NCI-H524 treated with DMSO at 0.1 percent for 48 hours (cell line): ENCODE results near the gene MYO15B.

Source experiments
- DNase-seq: peaks from one replicate; lab custom pipeline; 2025; lab: John Stamatoyannopoulos, UW

The MYO15B gene

GRCh38 chr17:75587675-75588595, at the start of gene MYO15B:
Gene MYO15B (plus strand): TSS chr17:75587800. CDS start chr17:75588058, 258 bp downstream.
- peak; percentile 17 for DNase-seq

- no peak for DNase-seq
These were observed 47.5 kb upstream of the MYO15B start for GRCh38 chr17:75539967-75540729.

- no peak for DNase-seq
These were observed 46.6 kb upstream of the MYO15B start for GRCh38 chr17:75540923-75541503.

GRCh38 chr17:75542229-75542628, 45.4 kb upstream of the MYO15B start:
- DNase-seq, result no peak

- DNase-seq, result no peak
These were observed 44.8 kb upstream of the MYO15B start for GRCh38 chr17:75542728-75543336.

- DNase-seq, result no peak
These were observed 43.4 kb upstream of the MYO15B start for GRCh38 chr17:75544250-75544649.

GRCh38 chr17:75546181-75546580, 41.4 kb upstream of the MYO15B start:
- no peak for DNase-seq

GRCh38 chr17:75547091-75547490, 40.5 kb upstream of the MYO15B start:
- no peak for DNase-seq

GRCh38 chr17:75548813-75549212, 38.8 kb upstream of the MYO15B start:
- DNase-seq, result no peak

- DNase-seq, result no peak
These were observed 38.1 kb upstream of the MYO15B start for GRCh38 chr17:75549246-75550138.

GRCh38 chr17:75550139-75550465, 37.5 kb upstream of the MYO15B start:
- DNase-seq, result no peak

GRCh38 chr17:75551266-75551665, 36.3 kb upstream of the MYO15B start:
- DNase-seq, result no peak

- no peak for DNase-seq
These were observed 34.9 kb upstream of the MYO15B start for GRCh38 chr17:75552425-75553294.

GRCh38 chr17:75553295-75554110, 34.1 kb upstream of the MYO15B start:
- DNase-seq, result no peak

- DNase-seq, result no peak
These were observed 31.9 kb upstream of the MYO15B start for GRCh38 chr17:75555679-75556153.

- DNase-seq, result no peak
These were observed 30.3 kb upstream of the MYO15B start for GRCh38 chr17:75557075-75557851.

GRCh38 chr17:75557852-75558665, 29.5 kb upstream of the MYO15B start:
- DNase-seq, result no peak
